Retina (tissue), 1 donor: ENCODE data around the gene TEP1.
A peak's percentile ranks its signal among the peaks of the same experiment; 100 is the strongest.
"Not testable (repeated sequence)": the region's sequence is repeated elsewhere in the genome, so short reads cannot be mapped to it uniquely, and the experiment has no call there.

Experiments
- DNase-seq: peaks from one replicate; pipeline ENCODE4 v3.0.0-alpha.2; 2016

Gene TEP1

DNA sequence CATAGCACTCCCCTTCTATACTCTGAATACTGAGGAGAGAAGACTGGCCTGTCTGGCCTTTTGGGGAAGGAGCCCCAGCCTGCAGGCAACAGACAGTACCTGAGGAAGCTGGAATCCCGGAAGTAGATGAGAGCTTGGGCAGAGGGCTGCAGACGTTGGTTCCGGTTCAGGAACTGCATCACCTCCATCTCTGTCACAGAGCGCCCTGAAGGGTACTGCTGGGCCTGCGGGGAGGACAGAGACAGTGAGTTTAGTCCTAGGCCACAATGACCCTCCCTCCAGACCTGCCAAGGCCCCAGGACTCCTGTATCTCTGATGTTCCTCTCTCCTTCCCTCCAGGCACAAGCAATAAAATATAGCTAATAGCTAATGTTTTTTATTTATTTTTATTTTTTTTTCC lies 28.4 kb downstream of the TEP1 start:
- DNase-seq = no peak

DNA sequence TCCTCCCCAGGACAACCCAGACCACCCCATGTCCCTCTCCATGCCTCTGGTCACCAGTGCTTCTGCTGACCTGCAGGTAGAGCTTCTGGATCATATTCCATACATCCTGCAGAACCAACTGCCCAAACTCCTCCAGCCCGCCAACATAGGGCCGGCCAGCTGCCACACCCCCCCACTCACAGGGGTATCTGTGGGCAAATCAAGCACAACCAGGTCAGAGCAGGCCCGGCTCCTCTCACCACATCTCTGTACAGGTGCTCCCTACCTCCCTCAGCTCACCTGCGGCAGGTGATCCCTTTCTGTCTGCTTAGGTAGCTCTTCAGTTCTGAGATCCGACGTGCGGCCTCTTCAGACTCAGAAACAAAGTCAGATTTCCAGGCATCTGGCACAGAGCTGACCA lies 29.0 kb downstream of the TEP1 start:
- no peak for DNase-seq

DNA sequence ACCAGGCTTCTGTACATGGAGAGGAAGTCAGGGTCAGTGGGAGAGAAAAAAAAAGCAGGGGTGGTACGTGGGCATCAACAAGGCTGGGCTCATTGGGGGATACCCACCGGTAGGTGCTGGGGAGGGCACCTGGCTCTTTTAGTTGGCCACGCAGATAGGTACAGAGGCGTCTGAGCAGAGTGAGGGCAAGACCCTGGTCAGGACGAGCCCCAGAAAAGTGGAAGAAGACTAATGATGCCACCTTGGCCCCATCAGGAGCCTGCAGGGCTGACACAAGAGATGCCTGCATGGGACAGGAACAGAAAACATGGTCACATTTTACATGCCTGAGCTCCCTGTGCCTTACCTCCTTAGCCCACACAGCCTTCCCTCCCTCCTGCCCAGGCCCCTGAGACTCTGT lies 29.7 kb downstream of the TEP1 start:
- no peak for DNase-seq

DNA sequence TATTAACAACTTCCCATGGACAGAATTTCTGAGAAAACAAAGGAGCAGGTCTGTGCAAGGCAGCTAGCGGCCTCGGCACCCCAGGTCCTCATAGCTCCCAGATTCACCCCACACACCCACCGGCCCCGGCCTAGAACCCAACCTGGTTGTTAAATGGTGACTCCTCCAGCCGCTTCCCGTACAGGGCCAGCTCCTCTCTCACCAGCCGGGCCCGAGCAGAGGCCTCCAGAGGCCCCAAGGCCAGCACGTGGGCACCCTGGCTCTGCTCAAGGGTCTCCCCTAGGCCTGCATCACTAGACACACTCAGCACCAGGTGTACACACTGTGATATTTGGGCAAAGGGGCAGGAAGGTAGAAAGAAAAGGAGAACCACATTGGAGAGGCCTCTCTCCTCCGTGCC lies 30.3 kb downstream of the TEP1 start:
- DNase-seq = no peak

DNA sequence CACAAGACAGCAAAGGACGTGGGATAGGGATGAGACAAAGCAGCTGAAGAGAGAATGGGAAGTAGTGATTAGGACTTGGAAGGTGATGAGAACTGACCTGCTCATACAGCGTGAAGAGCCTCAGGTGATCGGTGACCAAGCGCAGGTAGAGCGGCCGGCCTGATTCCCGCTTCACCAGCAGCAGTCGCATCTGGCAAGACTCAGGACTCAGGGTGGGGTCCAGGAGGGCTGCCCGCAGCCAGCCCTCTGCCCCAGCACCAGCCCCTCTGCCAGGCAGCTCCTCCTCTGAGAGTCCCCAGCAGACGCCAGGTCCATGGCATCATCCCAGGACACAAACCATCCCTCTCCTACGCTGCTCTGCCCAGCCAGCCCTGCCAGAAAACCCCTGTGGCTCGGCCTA lies 30.8 kb downstream of the TEP1 start:
- no peak for DNase-seq

DNA sequence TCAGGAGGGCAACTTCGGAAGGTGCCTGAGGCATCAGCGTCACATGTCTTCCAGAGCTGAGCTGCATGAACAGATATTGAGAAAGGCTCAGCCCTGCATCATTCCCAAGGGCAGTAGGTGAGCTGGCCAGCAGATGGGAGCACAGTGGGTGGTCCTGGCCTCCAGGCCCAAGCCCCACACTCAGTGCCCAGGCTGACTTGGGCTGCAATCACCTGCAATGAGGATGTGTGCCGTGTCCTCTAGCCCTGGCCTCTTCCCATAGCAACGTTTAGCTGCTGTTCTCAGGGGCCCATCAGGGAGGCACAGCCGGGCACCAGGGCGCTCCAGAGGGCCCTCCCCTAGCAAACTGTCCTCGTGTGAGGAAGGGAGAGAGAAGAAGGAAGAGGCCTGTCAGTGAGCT lies 32.0 kb downstream of the TEP1 start:
- DNase-seq = no peak

DNA sequence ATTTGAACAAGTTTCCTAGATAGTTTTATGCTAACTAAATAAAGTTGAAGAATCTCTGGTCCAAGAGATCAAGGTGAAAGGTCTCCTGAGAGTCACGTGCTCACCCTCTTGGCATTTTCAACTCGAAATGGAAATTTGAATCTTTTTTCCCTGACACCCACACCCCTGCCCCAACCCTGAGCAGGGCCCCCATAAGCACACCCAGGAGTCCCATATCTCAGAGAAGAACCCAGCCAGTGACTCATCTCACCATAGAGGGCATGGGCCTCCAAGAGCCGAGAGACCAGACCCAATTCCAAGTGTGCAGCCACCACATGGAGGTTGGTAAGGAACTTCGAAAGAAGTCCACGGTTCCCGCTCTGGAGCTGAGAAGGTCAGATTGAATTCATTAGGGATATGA lies 32.6 kb downstream of the TEP1 start:
- no peak for DNase-seq

DNA sequence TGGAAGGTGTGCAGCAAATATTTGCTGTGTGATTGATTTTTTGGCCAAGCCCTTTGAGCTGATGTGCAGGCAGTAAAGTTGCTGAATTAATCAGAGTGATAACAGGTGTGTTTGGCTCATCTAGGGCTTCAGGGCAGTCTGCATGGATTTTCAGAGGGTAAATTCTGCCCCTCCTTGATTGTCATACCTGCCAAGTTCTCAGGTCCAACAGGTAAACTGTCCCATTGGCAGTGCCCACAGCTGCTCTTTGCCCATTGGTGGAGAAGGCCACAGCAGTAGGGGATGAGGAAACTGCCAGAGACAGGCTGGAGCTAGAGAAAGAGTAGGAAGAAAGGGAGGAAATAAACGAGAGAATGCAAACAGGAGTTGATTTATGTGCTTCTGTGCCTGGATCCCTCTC lies 33.6 kb downstream of the TEP1 start:
- DNase-seq = no peak

DNA sequence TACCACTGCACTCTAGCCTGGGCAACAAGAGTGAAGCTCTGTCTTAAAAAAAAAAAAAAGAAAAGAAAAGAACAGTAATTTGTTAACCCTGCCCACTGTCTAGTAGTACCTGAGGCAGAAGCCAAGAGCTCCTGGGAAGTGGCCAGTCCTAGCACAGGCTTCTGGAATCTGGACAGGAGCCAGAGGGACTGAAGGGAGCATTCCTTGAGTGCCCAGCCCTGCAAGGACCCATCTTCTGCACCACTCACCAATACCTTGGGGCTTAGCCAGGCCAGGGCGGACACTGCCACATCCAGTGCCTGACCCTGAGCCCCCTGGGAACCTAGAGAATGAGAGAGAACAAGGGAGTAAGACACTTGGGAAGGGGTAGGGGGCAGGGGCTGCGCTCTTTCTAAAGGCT lies 36.1 kb downstream of the TEP1 start:
- DNase-seq = no peak

DNA sequence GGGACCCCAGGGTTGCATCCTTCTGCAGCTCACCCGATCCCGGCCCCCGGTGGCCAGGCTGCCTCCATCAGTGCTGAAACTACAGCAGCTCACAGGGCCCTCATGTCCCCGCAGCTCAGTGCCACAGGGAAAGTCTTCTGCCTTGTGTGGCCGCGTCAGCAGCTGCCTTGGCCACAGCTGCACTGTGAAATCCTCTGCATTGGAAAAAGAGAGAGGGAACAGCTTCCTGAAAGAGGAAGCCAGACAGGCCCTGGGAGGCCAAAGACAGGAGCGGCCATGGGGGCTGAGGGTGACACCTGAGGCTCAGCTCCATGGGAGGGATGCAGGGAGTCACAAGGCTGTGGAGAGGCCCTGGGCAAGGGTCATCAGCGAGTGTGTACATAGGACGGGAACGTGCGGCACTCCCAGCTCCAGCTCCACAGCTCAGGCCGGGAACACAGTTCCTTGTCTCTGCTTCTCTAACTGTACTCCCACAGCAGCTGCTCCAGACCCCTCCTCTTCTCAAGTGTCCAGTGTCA lies 37.2 kb downstream of the TEP1 start:
- DNase-seq = no peak

DNA sequence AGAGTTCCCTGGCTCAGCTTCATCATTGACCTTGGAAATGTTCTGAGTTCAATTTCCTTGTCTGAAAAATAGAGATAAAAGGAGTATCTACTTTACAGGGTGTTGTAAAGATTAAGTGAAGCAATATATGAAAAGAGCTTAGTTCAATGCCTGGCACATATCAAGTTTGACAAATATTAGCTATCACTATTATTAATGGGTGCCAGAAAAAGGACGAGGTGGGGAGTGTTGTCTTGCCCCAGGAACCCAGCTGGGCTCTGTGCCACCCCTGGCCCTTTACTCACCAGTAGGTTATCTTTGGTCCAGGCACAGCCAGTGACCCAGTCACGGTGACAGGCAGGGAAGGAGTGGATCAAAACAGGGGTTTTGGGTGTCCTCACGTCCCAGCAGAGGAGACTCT lies 37.8 kb downstream of the TEP1 start:
- no peak for DNase-seq

DNA sequence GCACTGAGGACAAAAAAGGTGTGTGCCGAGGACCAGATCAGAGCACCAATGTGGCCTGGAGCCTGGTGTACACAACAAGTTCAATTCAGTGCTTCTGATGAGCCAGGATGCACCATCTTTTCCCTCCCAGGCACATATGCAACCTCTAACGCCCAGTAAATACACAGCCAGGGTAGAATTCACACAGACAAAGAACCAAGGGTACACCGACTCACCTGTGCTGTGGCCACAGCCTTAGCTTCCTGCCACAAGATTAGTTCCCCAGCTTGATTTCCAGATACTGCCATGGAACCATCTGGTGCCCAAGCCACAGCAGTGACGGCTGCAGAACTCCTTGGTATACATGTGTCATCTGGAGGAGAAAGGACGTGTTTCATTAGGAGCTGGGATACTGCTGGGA lies 40.5 kb downstream of the TEP1 start:
- no peak for DNase-seq

DNA sequence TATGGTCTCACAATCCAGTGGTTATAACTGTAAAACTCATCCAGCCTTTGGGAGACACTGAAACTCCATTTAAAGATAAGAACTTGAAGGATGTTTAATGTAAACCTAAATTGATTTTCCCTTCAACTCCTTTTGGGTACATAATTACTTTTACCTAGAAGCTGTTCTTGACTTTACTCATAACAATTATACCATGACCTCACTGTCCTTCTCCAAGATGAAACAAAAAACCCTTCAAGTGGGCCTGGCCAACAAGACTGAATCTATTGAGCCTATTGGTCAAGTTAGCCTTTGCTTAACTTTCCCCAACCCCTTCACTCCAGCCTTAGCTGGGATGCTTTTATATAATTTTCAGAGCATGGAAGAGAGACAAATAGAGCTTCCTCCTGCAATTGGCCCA lies 47.4 kb downstream of the TEP1 start:
- no peak for DNase-seq

DNA sequence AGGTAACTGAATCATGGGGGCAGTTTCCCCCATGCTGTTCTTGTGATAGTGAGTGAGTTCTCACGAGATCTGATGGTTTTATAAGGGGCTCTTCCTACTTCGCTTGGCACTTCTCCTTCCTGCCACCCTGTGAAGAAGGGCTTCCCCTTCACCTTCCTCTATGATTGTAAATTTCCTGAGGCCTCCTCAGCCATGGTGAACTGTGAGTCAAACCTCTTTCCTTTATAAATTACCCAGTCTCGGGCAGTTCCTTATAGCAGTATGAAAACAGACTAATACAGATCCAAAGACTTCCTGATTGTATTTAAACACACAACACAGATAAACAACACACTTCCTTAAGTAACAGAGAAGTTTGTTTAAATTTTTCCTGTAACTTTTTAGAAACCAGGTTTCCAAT lies 54.8 kb downstream of the TEP1 start:
- not testable (repeated sequence) for DNase-seq

DNA sequence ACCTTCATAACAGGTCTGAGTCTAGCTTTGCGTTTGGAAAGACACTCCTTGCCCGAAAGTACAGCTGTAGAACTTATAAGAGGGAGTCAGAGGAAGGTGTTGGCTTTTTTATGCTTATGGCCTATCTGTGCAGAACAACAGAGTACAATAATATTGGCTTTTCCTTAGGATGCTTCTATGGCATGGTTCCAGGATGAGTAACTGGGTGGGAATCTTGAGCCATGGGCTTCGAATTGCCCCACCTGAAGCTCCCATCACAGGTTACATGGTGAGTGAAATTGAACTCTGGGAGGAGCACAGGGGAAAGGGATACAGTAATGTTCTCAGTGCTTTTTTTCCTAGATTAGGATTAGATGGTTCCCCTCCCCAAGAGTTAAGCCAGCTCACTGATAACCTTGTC lies 56.9 kb downstream of the TEP1 start:
- DNase-seq = no peak

DNA sequence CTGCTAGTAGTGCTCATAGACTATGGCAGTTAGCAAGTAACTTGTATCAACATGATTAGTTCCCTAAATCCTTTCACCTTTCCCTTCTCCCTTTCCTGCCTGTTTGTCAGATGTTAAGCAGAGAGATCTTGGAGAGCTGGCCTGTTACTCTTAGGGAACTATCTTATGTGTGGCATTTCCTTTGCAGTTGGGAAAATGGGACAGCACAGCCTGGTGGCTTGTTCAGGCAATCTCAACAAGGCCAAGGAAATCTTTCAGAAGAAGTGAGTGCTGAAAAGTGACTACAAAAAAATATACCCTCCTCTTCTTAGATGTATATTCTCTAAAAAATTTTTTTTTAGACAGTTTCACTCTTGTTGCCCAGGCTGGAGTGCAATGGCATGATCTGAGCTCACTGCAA lies 62.4 kb downstream of the TEP1 start:
- DNase-seq = no peak

DNA sequence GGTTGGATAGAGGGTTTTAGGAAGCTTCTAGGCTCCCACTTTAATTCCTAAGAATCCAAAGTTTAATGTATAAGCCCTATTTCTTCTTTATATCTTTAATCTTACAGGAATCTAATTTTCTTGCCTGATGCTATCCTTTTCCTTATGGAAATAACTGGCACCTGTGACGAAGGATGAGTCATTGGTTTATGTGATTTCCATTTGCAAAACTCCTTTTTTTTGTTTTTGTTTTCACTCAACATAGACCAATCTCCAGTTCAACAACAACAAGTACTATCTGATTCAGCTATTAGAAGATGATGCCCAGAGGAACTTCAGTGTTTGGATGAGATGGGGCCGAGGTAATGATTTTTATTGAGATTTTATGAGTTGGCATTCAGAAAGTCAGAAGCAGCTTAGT lies 63.0 kb downstream of the TEP1 start:
- DNase-seq = no peak

DNA sequence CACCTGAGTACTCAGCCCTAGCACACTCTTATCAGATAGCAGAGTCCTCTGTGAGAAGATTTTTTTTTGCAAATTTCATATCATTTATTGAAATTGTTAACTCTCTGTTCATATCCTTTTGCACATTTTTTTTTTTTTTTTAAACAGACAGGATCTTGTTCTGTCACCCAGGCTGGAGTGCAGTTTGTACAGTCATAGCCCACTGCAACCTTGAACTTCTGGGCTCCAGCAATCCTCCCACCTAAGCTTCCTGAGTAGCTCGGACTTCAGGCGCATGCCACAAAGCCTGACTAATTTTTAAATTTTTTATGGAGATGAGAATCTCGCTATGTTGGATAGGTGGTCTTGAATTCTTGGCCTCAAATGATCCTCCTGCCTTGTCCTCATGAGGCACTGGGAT lies 65.6 kb downstream of the TEP1 start:
- no peak for DNase-seq

DNA sequence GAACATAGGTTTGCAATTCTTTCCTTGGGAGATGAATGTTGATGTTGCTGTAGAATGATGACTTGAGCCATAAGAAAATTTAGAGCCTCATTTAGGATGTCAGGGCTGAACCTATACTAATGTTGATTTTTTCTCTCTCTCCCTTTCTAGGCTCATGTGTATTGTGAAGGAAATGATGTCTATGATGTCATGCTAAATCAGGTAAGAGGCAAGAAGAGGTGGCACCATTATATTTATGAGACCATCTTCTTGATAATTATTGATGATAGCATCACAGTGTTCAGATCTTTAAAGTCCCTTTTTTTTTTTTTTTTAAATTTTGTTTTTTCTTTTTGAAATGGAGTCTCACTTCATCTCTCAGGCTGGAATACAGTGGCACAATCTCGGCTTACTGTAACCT lies 66.6 kb downstream of the TEP1 start:
- no peak for DNase-seq

DNA sequence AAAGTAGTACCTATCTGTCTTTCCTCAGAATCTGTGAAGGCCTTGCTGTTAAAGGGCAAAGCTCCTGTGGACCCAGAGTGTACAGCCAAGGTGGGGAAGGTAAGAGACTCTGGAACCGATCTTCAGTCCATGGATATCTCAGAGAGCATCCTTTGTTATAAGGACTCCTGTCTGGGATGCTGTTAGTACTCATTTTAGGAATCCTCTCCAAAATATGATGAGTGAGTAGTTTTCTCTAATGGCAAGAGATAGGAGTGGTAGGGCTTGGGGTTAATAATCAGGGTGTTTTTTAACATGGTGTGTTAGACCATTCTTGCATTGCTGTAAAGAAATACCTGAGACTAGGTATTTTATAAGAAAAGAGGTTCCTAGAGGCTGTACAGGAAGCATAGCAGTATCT lies 67.9 kb downstream of the TEP1 start:
- DNase-seq = no peak

DNA sequence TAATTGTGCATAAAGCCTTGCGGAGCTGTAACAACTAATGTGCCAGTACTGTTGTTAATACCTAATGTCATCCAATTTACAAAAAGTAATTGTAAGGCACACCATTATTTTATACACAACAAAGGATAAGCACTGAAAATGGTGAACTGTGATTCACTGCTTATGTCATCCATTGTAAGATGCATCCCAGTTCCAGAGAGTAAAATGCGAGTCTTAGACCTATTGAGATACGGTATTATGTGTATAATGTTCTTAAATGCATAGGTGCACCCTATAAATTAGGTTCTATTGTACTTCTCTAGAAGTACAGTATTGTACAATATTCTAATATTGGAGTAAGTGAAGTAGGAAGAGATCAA lies 69.5 kb downstream of the TEP1 start:
- DNase-seq = no peak

DNA sequence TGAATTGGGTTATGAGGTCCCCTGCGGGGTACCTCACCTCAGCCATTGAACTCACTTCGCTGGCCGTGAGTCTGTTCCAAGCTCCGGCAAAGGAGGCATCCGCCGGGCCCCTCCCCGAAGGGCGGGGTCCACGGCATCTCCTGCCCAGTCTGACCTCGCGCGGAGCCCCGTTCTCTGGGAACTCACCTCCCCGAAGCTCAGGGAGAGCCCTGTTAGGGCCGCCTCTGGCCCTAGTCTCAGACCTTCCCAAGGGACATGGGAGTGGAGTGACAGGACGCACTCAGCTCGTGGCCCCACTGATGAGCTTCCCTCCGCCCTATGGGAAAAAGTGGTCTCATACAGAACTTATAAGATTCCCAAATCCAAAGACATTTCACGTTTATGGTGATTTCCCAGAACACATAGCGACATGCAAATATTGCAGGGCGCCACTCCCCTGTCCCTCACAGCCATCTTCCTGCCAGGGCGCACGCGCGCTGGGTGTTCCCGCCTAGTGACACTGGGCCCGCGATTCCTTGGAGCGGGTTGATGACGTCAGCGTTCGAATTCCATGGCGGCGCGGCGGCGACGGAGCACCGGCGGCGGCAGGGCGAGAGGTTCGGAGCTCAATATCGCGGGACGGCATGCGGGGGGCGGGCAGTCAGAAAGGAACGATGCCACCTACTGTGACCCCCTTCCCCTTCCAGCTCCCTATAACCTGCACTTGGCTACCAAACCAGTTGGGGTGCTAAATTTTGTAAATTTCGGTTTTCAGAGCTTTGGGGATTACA lies 70.0 kb downstream of the TEP1 start, which contains the start of gene PARP2:
Gene PARP2 (plus strand): TSS at position 544 of the 770 bp plus-strand sequence. CDS start 7 bp downstream, at position 551.
- peak; percentile 99 for DNase-seq

DNA sequence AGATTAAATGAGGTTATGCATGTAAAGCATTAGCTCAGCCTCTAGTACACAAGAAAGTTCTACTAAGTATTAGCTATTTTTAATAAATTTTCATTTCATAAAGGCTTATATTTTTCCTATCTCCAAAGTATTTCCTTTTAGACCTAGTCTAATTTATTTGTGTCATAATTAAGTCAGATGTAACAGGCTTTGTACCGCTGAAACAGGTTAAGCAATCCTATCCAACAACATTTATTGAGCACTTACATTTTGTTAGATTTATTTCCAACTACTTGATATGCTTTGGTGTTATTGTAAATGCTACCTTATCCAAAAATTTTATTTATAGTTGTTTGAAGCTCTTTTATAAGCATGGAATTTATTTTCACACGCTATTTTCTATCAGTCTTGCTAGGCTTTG lies 71.7 kb downstream of the TEP1 start:
- DNase-seq = no peak

DNA sequence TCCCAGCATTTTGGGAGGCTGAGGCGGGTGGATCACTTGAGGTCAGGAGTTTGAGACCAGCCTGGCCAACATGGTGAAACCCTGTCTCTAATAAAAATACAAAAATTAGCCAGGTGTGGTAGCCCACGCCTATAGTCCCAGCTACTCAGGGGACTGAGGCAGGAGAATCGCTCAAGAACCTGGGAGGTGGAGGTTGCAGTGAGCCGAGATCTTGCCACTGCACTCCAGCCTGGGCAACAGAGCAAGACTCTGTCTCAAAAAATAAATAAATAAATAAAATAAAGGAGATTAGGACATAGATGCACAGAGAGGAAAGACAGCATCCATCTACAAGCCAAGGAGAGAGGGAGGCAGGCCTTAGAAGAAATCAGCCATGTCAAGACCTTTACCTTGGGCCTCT lies 72.3 kb downstream of the TEP1 start:
- DNase-seq = not testable (repeated sequence)

DNA sequence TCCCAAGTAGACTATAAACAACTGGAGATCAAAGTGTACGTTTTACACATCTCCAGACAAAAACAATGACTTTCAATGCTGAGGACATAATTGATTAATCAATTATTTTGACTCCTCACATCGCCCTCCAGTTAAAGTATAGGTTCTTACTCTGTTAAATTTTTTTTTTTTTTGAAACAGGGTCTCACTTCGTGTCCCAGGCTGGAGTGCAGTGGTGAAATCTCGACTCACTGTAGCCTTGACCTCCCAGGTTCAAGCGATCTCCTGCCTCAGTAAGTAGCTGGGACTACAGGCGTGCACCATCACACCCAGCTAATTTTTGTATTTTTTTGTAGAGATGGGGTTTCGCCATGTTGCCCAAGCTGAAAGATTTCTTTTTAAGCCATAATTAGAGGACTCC lies 79.3 kb downstream of the TEP1 start:
- no peak for DNase-seq
